WTC11 (cell line): Measurements from ENCODE around the gene CARMIL1. TPM values are rescaled to one million over a fixed set of nuclear protein-coding genes. Genes with fewer than 3 reads are reported as not detected.

Source experiments
- ATAC-seq: fragments of 200-7000 bp; cut with Tn5 transposase; 2 replicates; pipeline ENCODE4 v1.10.0; 2021; ENCODE audit warnings: mild to moderate bottlenecking, moderate library complexity
- CTCF ChIA-PET: fragments of 300-600 bp; sonication (Branson Sonifier 250); formaldehyde crosslinking; loops from one replicate; lab custom pipeline; 2021; ENCODE audit warnings: antibody characterized with exemption; lab: Charles Lee
- POLR2A ChIA-PET: fragments of 350-600 bp; sonication (Branson Sonifier 250); formaldehyde crosslinking; loops from one replicate; lab custom pipeline; 2021; ENCODE audit warnings: antibody characterized with exemption; lab: Charles Lee
- DNase-seq: peaks from one replicate; pipeline ENCODE4 v3.0.0; 2021; ENCODE audit warnings: low spot score
- H3K27ac Mint-ChIP-seq: 2 replicates; pipeline ENCODE4 v1.8.0; 2021; ENCODE audit warnings: mixed read lengths
- H3K27me3 Mint-ChIP-seq: 2 replicates; pipeline ENCODE4 v1.8.0; 2021; ENCODE audit warnings: low read depth, mild to moderate bottlenecking, moderate library complexity, mixed read lengths
- H3K36me3 Mint-ChIP-seq: 2 replicates; pipeline ENCODE4 v1.8.0; 2021; ENCODE audit warnings: mixed read lengths
- H3K4me1 Mint-ChIP-seq: 2 replicates; pipeline ENCODE4 v1.8.0; 2022; ENCODE audit warnings: mixed read lengths
- H3K4me3 Mint-ChIP-seq: 2 replicates; pipeline ENCODE4 v1.8.0; 2021; ENCODE audit warnings: mild to moderate bottlenecking, moderate library complexity, mixed read lengths
- H3K9me3 Mint-ChIP-seq: 2 replicates; pipeline ENCODE4 v1.8.0; 2021; ENCODE audit warnings: mixed read lengths
- CREM ChIP-seq: sonication (generic); formaldehyde crosslinking; IDR thresholded peaks from 2 replicates; pipeline ENCODE4 v1.8.1; 2022; ENCODE audit warnings: mild to moderate bottlenecking, missing genetic modification reagents, moderate library complexity
- ELF4 ChIP-seq: sonication (generic); formaldehyde crosslinking; IDR thresholded peaks from 2 replicates; pipeline ENCODE4 v1.8.1; 2022; ENCODE audit warnings: low read depth, mild to moderate bottlenecking, moderate library complexity, missing genetic modification reagents
- ESRRA ChIP-seq: sonication (generic); formaldehyde crosslinking; IDR thresholded peaks from 2 replicates; pipeline ENCODE4 v1.8.1; 2022; ENCODE audit warnings: mild to moderate bottlenecking, missing genetic modification reagents, borderline replicate concordance
- HMGA2 ChIP-seq: fragments of 250-450 bp; sonication (Bioruptor Pico); IDR thresholded peaks from 2 replicates; pipeline ENCODE4 v1.4.0; 2021; ENCODE audit warnings: mild to moderate bottlenecking, moderate library complexity
- JUN ChIP-seq: sonication (generic); formaldehyde crosslinking; IDR thresholded peaks from 2 replicates; pipeline ENCODE4 v1.8.0; 2023; ENCODE audit warnings: mild to moderate bottlenecking, missing genetic modification reagents
- NFATC4 ChIP-seq: fragments of 250-450 bp; sonication (Bioruptor Pico); IDR thresholded peaks from 2 replicates; pipeline ENCODE4 v1.9.0; 2021; ENCODE audit warnings: mild to moderate bottlenecking
- NR2C2 ChIP-seq: sonication (generic); formaldehyde crosslinking; IDR thresholded peaks from 2 replicates; pipeline ENCODE4 v1.8.0; 2022; ENCODE audit warnings: mild to moderate bottlenecking, missing genetic modification reagents
- NR3C1 ChIP-seq: sonication (generic); formaldehyde crosslinking; conservative IDR thresholded peaks from 2 replicates; pipeline ENCODE4 v1.8.1; 2023; ENCODE audit warnings: low read depth, mild to moderate bottlenecking, missing genetic modification reagents
- OVOL2 ChIP-seq: fragments of 250-450 bp; sonication (Bioruptor Pico); IDR thresholded peaks from 2 replicates; pipeline ENCODE4 v1.9.0; 2021; ENCODE audit warnings: mild to moderate bottlenecking, borderline replicate concordance
- SP1 ChIP-seq: sonication (generic); formaldehyde crosslinking; conservative IDR thresholded peaks from 2 replicates; pipeline ENCODE4 v1.8.1; 2022; ENCODE audit warnings: missing genetic modification reagents
- TCF7 ChIP-seq: sonication (generic); formaldehyde crosslinking; IDR thresholded peaks from 2 replicates; pipeline ENCODE4 v1.8.0; 2022; ENCODE audit warnings: mild to moderate bottlenecking, low read depth, missing genetic modification reagents, moderate library complexity
- TEAD4 ChIP-seq: sonication (generic); formaldehyde crosslinking; IDR thresholded peaks from 2 replicates; pipeline ENCODE4 v1.8.0; 2022; ENCODE audit warnings: mild to moderate bottlenecking, missing genetic modification reagents
- ZNF396 ChIP-seq: fragments of 250-450 bp; sonication (Bioruptor Pico); IDR thresholded peaks from 2 replicates; pipeline ENCODE4 v1.8.0; 2021; ENCODE audit warnings: mild to moderate bottlenecking, moderate library complexity, borderline replicate concordance
- total RNA-seq: library from RNA; stranded (reverse); gene quantifications from 3 replicates; pipeline ENCODE4 v1.2.3, GENCODE V29; 2021
- TF ChIP-seq, protein P1 (sequence below): fragments of 250-450 bp; sonication (Bioruptor Pico); IDR thresholded peaks from 2 replicates; pipeline ENCODE4 v2.1.2; 2022; ENCODE audit warnings: mild to moderate bottlenecking, moderate library complexity
- TF ChIP-seq, protein P2 (sequence below): sonication (generic); formaldehyde crosslinking; IDR thresholded peaks from 2 replicates; pipeline ENCODE4 v1.8.0; 2023; ENCODE audit warnings: missing genetic modification reagents
- TF ChIP-seq, protein P3 (sequence below): fragments of 250-450 bp; sonication (Bioruptor Pico); IDR thresholded peaks from 2 replicates; pipeline ENCODE4 v1.9.0; 2021; ENCODE audit warnings: mild to moderate bottlenecking
- TF ChIP-seq, protein P4 (sequence below): sonication (generic); formaldehyde crosslinking; IDR thresholded peaks from 2 replicates; pipeline ENCODE4 v1.8.1; 2023; ENCODE audit warnings: mild to moderate bottlenecking, missing genetic modification reagents
- TF ChIP-seq, protein P5 (sequence below): sonication (generic); formaldehyde crosslinking; IDR thresholded peaks from 2 replicates; pipeline ENCODE4 v1.8.0; 2023; ENCODE audit warnings: mild to moderate bottlenecking, missing genetic modification reagents
- TF ChIP-seq, protein P6 (sequence below): fragments of 250-450 bp; sonication (Bioruptor Pico); IDR thresholded peaks from 2 replicates; pipeline ENCODE4 v1.9.0; 2021; ENCODE audit warnings: mild to moderate bottlenecking, borderline replicate concordance
- TF ChIP-seq, protein P7 (sequence below): fragments of 250-450 bp; sonication (Bioruptor Pico); IDR thresholded peaks from 2 replicates; pipeline ENCODE4 v1.9.0; 2021; ENCODE audit warnings: moderate library complexity, mild to moderate bottlenecking, inconsistent platforms, borderline replicate concordance

CARMIL1 gene
- total RNA-seq, 1 experiment from 2014 or later = 36.2 TPM

DNA sequence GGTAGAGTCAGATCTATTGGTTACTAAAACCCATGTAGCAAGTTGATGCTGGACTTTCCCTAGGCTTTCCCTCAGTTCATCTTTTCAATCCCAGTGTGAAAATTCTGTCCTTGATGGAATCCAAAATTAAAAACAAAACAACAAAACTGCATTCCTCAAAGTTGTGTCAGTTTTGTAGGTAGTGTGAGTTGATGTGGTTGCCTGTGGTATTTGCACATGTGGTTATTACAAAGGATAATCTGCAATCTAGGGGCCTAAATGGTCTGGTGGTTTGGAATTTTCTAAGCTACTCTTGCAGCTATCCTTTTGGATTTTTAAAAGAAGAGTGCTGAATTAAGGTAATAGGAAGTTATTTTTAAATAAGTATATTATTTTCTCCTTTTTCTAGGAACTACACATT, 240.7 kb downstream of the CARMIL1 start:
- H3K4me3 Mint-ChIP-seq = no peak overlapping the region
- TF ChIP-seq NFATC4 (CRISPR knock-in tag) = no peak
- TF ChIP-seq, protein P1, sequence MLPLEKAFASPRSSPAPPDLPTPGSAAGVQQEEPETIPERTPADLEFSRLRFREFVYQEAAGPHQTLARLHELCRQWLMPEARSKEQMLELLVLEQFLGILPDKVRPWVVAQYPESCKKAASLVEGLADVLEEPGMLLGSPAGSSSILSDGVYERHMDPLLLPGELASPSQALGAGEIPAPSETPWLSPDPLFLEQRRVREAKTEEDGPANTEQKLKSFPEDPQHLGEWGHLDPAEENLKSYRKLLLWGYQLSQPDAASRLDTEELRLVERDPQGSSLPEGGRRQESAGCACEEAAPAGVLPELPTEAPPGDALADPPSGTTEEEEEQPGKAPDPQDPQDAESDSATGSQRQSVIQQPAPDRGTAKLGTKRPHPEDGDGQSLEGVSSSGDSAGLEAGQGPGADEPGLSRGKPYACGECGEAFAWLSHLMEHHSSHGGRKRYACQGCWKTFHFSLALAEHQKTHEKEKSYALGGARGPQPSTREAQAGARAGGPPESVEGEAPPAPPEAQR (CRISPR knock-in tag) = no peak
- TF ChIP-seq NR2C2 (CRISPR knock-in tag) = no peak
- TF ChIP-seq OVOL2 = no peak
- TF ChIP-seq, protein P2, sequence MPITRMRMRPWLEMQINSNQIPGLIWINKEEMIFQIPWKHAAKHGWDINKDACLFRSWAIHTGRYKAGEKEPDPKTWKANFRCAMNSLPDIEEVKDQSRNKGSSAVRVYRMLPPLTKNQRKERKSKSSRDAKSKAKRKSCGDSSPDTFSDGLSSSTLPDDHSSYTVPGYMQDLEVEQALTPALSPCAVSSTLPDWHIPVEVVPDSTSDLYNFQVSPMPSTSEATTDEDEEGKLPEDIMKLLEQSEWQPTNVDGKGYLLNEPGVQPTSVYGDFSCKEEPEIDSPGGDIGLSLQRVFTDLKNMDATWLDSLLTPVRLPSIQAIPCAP (CRISPR knock-in tag) = no peak
- TF ChIP-seq, protein P3, sequence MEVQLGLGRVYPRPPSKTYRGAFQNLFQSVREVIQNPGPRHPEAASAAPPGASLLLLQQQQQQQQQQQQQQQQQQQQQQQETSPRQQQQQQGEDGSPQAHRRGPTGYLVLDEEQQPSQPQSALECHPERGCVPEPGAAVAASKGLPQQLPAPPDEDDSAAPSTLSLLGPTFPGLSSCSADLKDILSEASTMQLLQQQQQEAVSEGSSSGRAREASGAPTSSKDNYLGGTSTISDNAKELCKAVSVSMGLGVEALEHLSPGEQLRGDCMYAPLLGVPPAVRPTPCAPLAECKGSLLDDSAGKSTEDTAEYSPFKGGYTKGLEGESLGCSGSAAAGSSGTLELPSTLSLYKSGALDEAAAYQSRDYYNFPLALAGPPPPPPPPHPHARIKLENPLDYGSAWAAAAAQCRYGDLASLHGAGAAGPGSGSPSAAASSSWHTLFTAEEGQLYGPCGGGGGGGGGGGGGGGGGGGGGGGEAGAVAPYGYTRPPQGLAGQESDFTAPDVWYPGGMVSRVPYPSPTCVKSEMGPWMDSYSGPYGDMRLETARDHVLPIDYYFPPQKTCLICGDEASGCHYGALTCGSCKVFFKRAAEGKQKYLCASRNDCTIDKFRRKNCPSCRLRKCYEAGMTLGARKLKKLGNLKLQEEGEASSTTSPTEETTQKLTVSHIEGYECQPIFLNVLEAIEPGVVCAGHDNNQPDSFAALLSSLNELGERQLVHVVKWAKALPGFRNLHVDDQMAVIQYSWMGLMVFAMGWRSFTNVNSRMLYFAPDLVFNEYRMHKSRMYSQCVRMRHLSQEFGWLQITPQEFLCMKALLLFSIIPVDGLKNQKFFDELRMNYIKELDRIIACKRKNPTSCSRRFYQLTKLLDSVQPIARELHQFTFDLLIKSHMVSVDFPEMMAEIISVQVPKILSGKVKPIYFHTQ = no peak
- TF ChIP-seq ELF4 (CRISPR knock-in tag) = no peak
- no peak for TF ChIP-seq ESRRA
- no peak for TF ChIP-seq ZNF396 (CRISPR knock-in tag)
- TF ChIP-seq, protein P4, sequence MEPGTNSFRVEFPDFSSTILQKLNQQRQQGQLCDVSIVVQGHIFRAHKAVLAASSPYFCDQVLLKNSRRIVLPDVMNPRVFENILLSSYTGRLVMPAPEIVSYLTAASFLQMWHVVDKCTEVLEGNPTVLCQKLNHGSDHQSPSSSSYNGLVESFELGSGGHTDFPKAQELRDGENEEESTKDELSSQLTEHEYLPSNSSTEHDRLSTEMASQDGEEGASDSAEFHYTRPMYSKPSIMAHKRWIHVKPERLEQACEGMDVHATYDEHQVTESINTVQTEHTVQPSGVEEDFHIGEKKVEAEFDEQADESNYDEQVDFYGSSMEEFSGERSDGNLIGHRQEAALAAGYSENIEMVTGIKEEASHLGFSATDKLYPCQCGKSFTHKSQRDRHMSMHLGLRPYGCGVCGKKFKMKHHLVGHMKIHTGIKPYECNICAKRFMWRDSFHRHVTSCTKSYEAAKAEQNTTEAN = no peak
- TF ChIP-seq NR3C1 (CRISPR knock-in tag) = no peak
- TF ChIP-seq, protein P5, sequence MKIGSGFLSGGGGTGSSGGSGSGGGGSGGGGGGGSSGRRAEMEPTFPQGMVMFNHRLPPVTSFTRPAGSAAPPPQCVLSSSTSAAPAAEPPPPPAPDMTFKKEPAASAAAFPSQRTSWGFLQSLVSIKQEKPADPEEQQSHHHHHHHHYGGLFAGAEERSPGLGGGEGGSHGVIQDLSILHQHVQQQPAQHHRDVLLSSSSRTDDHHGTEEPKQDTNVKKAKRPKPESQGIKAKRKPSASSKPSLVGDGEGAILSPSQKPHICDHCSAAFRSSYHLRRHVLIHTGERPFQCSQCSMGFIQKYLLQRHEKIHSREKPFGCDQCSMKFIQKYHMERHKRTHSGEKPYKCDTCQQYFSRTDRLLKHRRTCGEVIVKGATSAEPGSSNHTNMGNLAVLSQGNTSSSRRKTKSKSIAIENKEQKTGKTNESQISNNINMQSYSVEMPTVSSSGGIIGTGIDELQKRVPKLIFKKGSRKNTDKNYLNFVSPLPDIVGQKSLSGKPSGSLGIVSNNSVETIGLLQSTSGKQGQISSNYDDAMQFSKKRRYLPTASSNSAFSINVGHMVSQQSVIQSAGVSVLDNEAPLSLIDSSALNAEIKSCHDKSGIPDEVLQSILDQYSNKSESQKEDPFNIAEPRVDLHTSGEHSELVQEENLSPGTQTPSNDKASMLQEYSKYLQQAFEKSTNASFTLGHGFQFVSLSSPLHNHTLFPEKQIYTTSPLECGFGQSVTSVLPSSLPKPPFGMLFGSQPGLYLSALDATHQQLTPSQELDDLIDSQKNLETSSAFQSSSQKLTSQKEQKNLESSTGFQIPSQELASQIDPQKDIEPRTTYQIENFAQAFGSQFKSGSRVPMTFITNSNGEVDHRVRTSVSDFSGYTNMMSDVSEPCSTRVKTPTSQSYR (CRISPR knock-in tag) = no peak
- TF ChIP-seq HMGA2 (CRISPR knock-in tag) = no peak
- TF ChIP-seq, protein P6, sequence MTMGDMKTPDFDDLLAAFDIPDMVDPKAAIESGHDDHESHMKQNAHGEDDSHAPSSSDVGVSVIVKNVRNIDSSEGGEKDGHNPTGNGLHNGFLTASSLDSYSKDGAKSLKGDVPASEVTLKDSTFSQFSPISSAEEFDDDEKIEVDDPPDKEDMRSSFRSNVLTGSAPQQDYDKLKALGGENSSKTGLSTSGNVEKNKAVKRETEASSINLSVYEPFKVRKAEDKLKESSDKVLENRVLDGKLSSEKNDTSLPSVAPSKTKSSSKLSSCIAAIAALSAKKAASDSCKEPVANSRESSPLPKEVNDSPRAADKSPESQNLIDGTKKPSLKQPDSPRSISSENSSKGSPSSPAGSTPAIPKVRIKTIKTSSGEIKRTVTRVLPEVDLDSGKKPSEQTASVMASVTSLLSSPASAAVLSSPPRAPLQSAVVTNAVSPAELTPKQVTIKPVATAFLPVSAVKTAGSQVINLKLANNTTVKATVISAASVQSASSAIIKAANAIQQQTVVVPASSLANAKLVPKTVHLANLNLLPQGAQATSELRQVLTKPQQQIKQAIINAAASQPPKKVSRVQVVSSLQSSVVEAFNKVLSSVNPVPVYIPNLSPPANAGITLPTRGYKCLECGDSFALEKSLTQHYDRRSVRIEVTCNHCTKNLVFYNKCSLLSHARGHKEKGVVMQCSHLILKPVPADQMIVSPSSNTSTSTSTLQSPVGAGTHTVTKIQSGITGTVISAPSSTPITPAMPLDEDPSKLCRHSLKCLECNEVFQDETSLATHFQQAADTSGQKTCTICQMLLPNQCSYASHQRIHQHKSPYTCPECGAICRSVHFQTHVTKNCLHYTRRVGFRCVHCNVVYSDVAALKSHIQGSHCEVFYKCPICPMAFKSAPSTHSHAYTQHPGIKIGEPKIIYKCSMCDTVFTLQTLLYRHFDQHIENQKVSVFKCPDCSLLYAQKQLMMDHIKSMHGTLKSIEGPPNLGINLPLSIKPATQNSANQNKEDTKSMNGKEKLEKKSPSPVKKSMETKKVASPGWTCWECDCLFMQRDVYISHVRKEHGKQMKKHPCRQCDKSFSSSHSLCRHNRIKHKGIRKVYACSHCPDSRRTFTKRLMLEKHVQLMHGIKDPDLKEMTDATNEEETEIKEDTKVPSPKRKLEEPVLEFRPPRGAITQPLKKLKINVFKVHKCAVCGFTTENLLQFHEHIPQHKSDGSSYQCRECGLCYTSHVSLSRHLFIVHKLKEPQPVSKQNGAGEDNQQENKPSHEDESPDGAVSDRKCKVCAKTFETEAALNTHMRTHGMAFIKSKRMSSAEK (CRISPR knock-in tag) = no peak
- TF ChIP-seq, protein P7, sequence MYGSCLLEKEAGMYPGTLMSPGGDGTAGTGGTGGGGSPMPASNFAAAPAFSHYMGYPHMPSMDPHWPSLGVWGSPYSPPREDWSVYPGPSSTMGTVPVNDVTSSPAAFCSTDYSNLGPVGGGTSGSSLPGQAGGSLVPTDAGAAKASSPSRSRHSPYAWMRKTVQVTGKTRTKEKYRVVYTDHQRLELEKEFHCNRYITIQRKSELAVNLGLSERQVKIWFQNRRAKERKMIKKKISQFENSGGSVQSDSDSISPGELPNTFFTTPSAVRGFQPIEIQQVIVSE (CRISPR knock-in tag) = no peak
- no peak for TF ChIP-seq TEAD4 (CRISPR knock-in tag)
- no peak for TF ChIP-seq JUN
- no peak for TF ChIP-seq CREM
- TF ChIP-seq TCF7 (CRISPR knock-in tag) = no peak
- no peak for TF ChIP-seq SP1 (CRISPR knock-in tag)
- POLR2A ChIA-PET = no interaction called here
- H3K27ac Mint-ChIP-seq = no peak overlapping the region
- CTCF ChIA-PET = interaction anchor here (0.9 kb wide), 1 partner anchor 254 kb away, joined by 3 read pairs; no protein-coding TSS in a partner anchor
- H3K9me3 Mint-ChIP-seq = no peaks in the 10 kb centered on the region
- H3K27me3 Mint-ChIP-seq = no peaks in the 10 kb centered on the region
- peaks cover 31% of the 10 kb centered on the region for H3K36me3 Mint-ChIP-seq
- no peaks in the 10 kb centered on the region for H3K4me1 Mint-ChIP-seq
- ATAC-seq (no peak), DNase-seq (no peak)
